ENCODE measurements around the gene NDUFAF3. TPM values are rescaled to one million over a fixed set of nuclear protein-coding genes. Genes with fewer than 3 reads are reported as not detected.

NDUFAF3 gene
- total RNA-seq, 4 donors from 2014 or later = 8.8 to 96.6 (median 30.3) TPM

DNA sequence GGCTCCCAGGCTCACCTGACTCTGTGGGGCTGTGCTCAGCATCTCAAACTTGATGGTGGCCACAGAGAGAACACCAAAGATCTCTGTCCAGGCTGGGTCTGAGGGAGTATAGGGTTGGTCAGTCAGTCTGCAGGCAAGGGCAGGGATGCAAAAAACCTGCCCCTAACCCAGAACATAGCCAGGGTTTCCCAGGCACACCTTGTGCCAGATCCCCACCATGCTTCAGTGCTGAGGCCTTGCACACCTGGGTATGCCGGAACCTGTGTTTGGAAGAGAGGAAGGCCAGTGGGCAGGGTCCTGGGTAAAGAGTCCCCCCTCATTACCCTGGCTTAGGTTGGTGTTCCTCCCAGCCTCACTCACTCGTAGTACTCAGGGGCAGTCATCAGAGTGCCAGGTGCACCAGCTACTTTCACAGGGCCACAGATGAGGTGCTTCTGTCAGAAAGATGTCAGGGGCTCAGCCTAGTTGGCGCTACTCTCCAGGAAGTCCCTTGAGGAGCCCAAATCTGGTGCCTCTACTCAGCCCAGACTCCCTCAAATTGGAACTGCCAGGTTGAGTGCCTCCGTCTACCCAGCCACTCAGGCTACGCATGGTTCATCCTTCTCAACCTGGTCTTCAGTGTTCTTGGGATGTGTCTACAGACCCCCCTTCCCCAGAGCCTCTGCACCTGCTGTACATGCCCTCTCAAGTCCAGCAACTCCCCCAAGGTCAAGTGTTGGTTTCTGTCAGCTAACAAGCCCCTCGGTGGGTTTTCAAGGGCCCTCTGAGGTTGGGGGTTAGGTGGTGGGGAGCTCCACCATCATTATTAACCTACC lies 5.3 kb upstream of the NDUFAF3 start:
- peaks cover 0 to 14% of the 10 kb centered on the region in 2 donors for H3K4me1 ChIP-seq
- H3K9me3 ChIP-seq = no peaks in the 10 kb centered on the region
- no peak overlapping the region for H3K4me3 ChIP-seq
- no peak overlapping the region for H3K27ac ChIP-seq
- no peak for DNase-seq
- no peaks in the 10 kb centered on the region for H3K27me3 ChIP-seq
- no peak for TF ChIP-seq POLR2A (IDR thresholded peaks at IDR 0.05)
- TF ChIP-seq, protein P1, sequence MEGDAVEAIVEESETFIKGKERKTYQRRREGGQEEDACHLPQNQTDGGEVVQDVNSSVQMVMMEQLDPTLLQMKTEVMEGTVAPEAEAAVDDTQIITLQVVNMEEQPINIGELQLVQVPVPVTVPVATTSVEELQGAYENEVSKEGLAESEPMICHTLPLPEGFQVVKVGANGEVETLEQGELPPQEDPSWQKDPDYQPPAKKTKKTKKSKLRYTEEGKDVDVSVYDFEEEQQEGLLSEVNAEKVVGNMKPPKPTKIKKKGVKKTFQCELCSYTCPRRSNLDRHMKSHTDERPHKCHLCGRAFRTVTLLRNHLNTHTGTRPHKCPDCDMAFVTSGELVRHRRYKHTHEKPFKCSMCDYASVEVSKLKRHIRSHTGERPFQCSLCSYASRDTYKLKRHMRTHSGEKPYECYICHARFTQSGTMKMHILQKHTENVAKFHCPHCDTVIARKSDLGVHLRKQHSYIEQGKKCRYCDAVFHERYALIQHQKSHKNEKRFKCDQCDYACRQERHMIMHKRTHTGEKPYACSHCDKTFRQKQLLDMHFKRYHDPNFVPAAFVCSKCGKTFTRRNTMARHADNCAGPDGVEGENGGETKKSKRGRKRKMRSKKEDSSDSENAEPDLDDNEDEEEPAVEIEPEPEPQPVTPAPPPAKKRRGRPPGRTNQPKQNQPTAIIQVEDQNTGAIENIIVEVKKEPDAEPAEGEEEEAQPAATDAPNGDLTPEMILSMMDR (IDR thresholded peaks at IDR 0.05) = no peak
- intact Hi-C loops (cut with DNase I; ENCODE audit: low total_unique reads) = no loop called here
- no peaks in the 10 kb centered on the region for H3K36me3 ChIP-seq

DNA sequence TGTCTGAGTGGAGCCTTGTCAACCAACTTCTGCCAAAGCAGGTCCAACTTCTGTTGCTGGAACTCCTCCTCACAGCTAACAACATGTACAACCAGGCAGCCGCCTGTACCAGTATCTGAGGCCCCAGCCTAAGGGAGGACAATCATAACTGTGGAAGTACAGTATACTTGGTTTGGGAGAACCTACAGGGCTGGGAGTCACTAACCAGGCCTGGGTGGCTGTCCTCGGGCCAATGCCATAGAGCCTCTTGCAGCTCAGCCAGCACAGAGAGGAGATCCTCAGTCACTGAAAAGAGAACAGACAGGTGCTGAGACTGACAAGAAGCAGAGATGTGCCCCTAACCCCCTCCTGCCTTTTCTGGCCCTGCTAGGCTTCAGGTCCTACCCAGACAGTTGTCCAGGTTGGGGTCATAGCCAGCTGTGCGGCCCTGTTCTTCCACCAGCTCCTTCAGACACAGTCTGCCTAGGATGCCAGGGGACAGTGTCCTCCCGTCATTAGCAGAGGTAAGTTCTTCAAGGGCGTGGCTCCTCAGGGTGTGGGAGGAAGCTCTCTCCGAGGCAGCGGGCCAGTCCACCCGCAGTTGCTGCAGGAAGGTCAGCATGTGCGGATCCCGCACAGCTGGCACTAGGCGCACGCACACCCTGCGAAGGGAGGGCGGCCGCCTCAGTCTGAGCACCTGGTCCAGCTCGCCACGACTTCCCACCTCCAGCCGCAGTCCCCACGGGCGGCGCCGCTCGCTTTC lies 4.5 kb upstream of the NDUFAF3 start:
- no peaks in the 10 kb centered on the region for H3K9me3 ChIP-seq
- H3K4me1 ChIP-seq = peaks cover 0 to 14% of the 10 kb centered on the region in 2 donors
- intact Hi-C loops (cut with DNase I; ENCODE audit: low total_unique reads) = no loop called here
- H3K36me3 ChIP-seq = no peaks in the 10 kb centered on the region
- DNase-seq = no peak
- H3K4me3 ChIP-seq = peak overlapping the region; percentile 56 to 78
- no peaks in the 10 kb centered on the region for H3K27me3 ChIP-seq
- peak overlapping the region in 1 of 2 donors; percentile 75 for H3K27ac ChIP-seq
- TF ChIP-seq, protein P1 (IDR thresholded peaks at IDR 0.05) = no peak
- no peak for TF ChIP-seq POLR2A (IDR thresholded peaks at IDR 0.05)

DNA sequence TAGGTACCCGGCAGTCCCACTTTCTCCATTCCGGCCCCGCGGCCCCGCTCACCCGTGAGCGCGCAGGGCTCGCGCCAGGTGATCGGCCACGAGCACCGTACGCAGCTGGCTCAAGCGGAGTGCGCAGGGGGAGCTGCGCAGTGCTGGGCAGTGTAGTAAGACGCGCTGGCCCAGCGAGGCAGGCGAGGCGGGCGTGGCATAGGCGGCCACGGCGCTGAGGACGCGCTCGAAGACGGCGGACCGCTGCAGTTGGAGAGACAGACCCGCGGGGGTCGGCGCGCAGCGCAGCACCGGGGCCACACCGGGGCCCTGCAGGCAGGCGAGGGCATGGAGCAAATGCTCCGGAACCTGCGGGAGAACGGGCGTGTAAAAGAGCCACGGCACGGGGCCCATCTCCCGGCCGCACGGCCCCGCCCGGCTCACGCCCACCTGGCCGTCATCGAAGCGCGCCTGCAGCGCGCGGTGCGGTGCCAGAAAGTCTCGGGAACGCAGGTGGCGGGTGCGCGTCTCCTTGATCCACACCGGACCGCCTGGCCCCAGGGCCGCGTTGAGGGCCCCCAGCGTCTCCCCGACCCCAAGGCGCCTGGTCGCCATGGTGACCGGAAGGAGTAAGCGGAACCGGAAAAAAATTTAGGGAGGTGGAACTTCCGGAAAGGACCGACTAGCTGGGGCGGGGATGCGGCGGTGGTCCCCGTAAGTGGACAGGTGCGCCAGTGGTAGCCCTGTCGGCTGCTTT lies 3.8 kb upstream of the NDUFAF3 start, which contains the start of gene DALRD3:
TSS of gene DALRD3 (minus strand) at position 610 of the 736 bp plus-strand sequence. CDS start at position 594, 16 bp downstream.
- H3K4me1 ChIP-seq = peaks cover 0 to 14% of the 10 kb centered on the region in 2 donors

DNA sequence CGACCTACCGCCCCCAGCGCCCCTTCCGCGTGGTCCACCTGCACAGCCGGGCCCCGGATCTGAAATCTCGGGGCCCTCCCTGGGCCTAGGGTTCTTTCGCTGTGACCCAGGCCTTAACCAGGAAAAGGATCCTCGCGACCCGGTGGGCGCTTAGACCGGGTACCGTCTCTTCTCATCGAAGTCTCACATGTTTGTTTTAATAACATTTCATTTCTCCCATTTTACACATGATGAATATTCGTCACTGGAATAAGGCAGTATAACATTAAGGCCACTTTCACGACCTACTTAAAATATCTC lies 3.3 kb upstream of the NDUFAF3 start:
- intact Hi-C loops (cut with DNase I; ENCODE audit: low total_unique reads) = no loop called here

More for the DNA sequence above, 3.8 kb upstream of the NDUFAF3 start, which contains the start of gene DALRD3:
- Histone ChIP-seq H3K36me3 (no peaks in the 10 kb centered on the region), H3K4me3 (peak within 1 kb of the TSS; percentile 56 to 78), H3K9me3 (no peaks in the 10 kb centered on the region), H3K27me3 (no peaks in the 10 kb centered on the region), H3K27ac (peak within 1 kb of the TSS; percentile 75 to 76)
- TF ChIP-seq, protein P1 (IDR thresholded peaks at IDR 0.05) = peak in 1 of 4 experiments; percentile 18
- TF ChIP-seq POLR2A (IDR thresholded peaks at IDR 0.05) = peak; percentile 4 to 52
- intact Hi-C loops (cut with DNase I; ENCODE audit: low total_unique reads) = no loop called here
- peak; percentile 61 to 62 for DNase-seq

More for the DNA sequence above, 3.3 kb upstream of the NDUFAF3 start:
- Histone ChIP-seq H3K36me3 (no peaks in the 10 kb centered on the region), H3K27me3 (no peaks in the 10 kb centered on the region), H3K4me1 (peaks cover 0 to 14% of the 10 kb centered on the region in 2 donors), H3K27ac (peak overlapping the region; percentile 75 to 76), H3K4me3 (peak overlapping the region; percentile 56 to 78), H3K9me3 (no peaks in the 10 kb centered on the region)
- no peak for DNase-seq
- TF ChIP-seq POLR2A (IDR thresholded peaks at IDR 0.05) = no peak
- TF ChIP-seq, protein P1 (IDR thresholded peaks at IDR 0.05) = no peak
